Measurements from ENCODE around the gene NEK6.

Gene NEK6

DNA sequence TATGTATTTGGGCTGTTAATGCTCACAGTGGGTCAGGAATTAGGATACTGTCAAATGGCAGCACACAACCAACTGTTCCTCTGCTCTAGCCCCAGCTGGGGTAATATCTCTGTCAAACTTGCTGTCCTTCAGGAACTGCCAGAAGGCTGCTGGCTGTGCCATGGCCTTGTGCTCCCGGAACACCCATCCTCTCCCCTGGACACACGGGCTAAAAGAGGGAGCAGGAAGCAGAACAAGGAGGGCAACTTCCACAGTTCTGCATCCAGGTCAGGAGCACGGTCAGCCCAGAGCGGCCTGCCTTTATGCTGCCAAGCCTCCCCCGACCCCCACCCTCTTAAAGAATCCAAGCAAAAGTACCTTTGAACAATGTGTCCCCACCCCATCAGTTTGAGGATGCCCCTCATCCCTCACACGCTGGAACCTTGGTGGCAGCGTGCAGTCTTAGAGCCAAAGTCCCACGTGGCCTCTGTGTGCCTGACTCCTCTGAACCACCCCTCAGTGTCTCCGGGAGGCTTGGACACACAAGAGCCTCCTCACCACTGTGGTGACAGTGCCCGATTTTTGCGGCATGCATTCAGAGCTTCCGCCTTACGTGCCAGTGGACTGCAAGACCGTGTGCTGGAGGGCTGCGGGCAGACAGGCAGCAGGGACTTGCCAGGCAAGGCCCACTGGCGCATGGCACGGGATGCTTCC lies 96.7 kb downstream of the NEK6 start:
- no peak for DNase-seq (ENCODE audit: low spot score)

DNA sequence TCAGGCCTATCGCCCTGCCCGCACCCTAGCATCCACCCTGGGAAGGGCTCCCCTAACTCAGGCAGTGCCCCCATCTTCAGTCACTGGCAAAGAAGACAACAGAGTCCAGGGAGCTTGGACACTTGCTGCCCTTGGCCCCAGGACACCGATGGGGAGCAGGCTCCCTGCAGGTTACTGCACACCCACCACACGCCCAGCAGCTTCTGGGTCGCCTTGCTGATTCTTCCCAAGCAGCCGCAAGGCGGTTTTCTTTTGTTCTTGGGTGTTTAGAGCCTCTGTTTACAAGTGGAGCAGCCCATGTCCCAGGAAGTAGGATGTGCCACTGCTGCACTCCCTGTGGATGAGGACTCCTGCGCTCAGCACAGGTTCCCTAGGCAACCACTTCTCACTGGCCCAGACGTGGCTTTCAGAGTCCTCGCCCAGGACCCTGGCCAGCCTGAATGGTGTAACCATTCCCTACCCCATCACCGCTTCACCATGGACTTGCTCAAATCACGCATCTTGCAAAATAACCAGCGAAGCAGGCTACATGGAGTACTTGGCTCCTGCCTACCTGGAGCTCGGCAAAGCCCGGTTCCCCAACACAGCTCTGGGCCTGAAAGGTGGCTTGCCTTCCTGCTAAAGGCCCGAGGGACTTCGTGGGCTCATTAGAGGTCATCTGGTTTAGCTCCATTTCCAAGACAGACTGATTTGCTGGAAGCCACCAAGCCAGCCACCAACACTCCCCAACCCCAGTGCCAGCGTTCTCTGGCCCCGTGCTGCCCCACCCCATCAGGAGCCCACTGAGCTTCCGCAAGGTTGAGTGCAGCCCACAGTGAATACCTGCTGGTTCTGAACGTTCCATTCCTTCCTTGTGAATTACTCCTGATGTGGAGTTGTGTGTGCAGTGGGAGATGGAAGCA lies 97.5 kb downstream of the NEK6 start:
- DNase-seq (ENCODE audit: low spot score): no peak

DNA sequence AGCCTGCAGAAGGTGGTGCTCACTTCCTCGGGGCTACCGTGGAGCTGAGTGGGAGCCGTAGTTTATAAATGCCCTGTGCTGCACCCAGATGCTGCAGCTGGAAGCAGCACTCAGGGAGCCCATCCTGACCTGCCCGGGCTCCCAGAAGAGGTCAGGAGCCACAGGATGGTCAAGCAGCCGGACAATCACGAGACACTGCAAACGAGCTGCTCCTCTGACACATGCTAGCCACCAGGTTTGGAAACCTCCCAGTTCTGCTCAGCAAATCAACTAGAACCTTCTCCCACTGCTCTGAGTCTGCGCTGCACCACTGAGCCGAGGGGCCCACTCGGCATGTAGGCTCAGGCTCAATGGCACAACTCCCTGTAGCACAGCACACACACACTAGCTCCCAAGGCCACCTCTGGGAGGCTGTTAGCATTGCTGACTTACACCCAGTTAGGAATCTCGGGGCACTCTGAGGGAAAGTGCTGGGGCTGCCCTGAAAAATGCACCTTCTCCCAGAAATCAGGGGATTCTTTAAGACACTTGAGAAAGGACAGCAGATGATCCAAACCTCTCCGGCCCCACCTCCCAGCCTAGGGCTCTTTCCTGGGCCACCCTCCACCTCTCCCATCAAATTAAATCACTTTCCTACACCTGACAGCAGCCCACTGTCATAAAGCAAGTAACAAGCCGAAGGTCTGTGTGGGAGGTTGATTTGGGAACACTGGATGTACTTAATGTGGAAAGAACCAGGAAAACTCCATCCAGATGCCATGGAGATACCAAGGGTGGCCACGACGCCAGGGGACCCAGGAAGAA lies 98.4 kb downstream of the NEK6 start:
- DNase-seq (ENCODE audit: low spot score): no peak

DNA sequence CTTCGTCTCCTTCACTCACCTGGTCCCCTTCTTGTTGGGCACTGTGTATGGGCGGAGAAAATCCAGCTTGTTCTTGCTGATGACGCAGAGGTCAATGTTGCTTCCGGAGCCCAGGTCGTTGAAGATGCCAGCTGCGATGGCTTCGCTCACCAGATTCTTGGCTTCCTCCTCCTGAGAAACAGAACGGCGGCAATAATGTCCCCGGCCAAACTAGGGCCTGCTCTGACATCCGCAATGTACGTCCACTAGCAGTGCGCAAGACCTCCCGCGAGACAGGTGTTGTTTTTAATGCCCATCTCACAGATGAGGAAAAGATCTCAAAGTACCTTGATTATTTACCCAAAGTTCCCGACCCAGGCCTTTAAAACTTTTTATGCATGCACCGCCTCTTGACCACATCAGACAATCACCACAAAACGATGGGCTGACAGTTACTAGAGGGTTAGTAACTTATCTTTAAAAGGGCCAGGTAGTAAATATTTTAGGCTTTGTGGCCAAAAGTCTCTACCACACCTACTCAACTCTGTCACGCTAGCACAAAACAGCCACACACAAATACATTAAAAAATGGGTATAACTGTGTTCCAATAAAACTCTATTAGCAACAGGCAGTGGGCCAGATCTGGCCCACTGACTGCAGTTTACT lies 99.1 kb downstream of the NEK6 start:
- no peak for DNase-seq (ENCODE audit: low spot score)

DNA sequence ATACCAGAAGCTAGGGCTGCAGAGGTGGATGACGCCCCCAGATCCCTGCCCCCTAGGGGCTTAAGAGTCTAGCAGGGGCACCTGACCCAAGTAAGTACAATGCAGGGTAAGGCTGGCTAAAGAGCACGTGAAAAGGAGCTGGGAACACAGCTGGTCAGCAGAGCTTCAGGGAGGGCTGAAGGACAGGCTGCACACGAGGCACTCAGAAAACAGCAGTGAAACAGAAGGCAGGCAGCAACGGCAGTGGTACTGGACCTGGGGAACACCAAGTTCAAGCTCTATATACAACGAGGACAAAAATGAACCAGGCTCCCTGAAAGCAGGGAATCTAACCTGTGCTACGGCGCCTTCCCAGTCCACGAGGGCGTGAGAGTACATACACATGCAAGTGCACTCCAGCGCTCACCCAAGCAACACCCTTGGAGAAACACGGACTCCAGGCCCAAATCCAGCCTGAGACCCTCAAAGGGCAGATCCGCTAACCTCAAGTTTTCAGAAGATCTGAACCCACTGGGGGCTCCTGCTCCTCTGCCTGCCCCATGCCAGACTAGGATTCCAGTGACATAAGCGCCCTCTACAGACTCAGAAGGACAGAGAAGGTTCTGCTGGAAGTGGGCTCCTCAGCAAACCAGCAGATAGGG lies 100.1 kb downstream of the NEK6 start:
- no peak for DNase-seq (ENCODE audit: low spot score)

DNA sequence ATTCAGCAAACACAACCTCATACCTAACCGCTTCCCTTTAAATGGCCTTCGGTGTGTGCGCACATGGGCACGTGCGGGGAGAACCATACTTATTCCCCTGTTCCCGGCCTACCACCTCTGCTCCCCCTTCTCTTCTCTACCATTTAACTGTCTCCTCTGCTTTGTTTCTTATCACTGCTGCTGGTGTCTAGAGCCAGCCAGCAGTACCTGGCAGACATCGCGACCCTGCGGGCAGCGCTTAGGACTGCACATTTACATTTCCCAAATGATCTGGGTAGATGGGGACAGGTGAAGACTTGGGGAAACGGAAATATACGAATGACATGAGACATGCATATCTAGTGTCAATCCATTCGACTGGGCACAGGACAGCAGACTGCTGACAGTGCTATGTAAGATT lies 100.9 kb downstream of the NEK6 start:
- no peak for DNase-seq (ENCODE audit: low spot score)

DNA sequence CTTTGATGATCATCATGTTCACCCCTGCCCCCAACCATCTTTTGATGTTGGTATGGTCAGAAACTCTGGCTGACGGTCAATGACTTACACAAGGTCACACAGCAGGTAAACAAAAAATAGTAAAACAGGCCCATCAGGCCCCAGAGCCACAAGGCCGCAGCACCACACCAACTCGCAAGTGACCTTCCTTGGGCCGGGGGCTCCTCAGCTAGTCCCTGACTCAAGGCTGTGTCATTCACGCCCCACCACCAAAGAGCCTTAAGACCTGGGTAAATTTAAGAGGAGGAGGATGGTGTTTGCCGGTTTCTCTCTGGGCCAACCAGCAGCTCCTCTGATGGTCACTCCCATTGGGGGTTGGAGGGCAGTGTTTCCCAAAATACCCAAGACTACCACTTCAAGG lies 101.7 kb downstream of the NEK6 start:
- no peak for DNase-seq (ENCODE audit: low spot score)

DNA sequence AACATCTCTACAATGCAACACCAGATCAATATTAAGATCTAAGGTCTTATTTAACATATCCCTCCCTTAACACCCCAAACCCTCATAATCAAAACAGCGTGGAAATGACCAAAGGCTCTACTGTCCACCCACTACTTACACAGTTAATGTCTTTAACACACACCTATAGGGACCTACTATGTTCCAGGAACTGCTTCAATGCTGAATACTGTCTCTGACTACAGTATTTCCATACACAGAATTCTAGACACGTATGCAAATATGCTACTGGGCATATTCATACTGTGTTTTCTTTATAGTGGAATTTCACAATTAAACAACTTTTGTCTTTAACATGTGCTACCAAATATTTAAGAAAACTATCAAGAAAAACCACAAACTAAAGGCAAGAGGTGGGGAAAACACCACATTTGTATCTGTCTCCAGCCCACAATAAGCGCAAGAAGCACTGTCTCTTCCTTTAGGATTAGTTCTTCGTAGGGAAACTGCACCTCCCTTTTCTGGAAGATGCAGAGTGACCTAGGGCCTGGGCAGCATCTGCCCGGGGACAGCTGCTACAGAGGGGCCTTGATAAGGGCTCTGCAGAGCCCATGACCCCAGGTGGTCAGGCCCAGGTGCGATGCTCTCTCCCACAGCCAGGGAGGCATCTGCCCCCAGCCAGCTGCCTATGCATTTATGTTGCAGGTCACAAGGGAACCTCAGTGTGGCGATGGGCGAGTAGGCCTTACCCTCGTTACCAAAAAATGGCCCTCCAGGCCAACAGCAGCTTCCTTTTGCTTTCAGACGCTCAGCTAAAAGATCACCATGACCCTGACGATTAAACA lies 102.3 kb downstream of the NEK6 start:
- no peak for DNase-seq (ENCODE audit: low spot score)

DNA sequence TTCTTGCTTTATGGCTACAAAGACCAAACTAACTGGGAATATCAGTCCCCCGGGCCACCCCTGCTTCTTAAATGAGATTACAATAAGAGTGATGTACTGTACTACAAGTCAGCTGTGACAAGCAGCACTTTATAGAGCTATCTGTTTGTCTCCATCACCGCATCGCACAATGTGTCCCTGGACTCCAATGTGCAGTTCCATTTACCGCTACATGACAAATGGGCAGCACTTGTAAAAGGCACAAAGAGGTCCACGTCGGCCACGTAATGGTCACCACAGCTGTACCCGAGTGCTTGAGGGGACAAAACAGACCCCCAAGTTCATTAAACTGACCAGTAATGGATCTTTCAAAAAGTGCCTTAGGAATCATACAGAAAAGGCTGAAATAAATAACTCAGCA lies 103.4 kb downstream of the NEK6 start:
- DNase-seq (ENCODE audit: low spot score): no peak

DNA sequence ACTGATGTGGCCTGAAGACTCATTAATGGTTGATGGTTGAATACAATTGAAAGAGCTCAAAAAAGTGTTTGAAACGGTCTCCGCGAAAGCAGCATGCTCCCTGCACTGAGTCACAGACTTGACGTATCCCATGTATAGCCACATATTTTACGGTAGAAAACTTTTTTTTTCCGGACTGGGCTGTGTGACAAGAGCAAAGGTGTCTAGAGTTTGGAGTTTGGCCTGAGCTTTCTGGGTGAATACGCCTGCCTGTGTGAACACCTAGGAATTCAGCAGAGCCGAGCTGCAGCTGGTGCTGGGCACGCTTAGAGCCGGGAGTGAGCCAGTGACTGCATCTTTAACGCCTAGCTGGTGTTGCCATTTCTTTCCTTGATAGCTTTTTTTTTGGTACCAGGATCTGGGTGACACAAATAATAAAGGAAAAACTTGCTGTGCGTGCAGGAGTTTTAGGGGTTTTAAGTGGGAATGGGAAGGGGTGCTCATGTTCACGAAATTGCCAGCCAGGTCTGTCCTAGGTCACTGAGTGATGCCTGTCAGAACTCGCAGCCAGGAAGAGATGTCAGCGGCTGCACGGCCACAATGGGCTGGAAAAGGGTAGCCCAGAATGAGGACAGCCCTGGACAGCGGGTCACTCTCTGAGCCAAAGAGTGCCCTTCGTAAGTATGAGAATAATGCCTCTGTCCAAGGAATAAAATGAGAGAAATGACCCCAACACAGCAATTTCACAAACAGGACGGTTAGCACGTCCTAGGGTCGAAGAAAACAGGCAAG lies 105.8 kb downstream of the NEK6 start:
- DNase-seq (ENCODE audit: low spot score): no peak

DNA sequence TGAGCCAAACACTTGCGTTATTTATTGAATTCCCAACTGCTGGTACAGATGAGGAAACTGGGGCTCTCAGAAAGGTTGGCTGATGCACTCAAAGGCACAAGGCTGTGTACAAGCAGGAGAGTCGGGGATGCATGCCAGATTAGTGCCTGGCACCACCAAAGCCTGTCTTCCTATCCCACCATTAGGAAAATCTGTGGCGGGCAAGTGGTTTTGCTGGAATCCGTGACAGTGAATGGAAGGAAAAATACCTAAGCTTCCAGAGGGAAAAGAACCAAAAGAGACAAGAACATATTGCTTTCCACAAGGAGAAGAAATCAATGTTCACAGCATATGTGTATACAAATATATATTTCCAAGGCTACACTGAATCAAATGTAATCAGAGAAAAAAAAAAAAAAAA lies 106.4 kb downstream of the NEK6 start:
- no peak for DNase-seq (ENCODE audit: low spot score)

DNA sequence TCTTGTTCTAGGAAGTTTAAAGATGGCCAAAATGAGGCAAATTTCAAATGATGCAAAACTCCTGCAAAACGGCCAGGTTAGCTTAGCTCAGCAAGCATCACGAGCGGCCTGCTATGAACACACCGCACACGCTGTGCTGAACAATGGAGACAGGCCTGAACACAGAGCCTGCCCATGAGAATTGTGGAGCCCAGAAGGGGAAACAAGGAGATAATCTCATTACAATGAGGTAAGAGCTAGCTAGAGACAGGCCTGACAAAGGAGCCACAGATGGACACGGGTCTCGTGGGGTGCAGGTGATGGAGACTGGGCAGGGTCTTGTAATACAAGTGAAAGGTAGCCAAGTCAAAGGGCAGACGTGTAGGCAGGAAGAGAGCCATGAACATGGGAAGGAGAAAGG lies 107.3 kb downstream of the NEK6 start:
- DNase-seq (ENCODE audit: low spot score): no peak

DNA sequence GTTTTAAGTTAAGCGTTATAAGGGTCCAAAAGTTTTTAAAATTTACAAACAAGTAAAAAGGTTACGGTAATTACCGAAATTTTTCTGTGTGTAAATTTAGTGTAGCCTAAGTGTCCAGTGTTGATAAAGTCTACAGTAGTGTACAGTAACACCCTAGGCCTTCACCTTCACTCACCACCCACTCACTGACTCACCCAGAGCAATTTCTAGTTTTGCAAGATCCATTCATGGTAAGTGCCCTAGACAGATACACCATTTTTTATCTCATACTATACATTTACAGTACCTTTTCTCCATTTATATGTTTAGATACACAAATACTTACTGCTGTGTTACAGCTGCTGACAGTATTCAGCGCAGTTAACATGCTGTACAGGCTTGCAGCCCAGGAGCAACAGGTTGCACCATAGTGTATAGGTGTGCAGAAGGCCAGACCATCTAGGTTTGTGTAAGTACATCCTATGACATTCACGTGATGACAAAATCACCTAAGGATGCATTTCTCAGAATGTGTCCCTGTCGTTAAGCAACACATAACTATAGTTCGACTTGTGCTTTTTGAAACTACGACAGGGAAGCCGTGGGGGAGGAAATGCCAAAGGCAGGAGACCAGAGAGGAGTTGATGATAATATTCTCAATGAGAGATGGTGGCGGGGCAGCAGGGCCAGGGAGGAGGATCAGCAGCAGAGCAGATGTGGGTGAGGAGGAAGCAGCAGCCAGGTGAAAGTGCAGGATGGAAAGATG lies 108.9 kb downstream of the NEK6 start:
- no peak for DNase-seq (ENCODE audit: low spot score)

DNA sequence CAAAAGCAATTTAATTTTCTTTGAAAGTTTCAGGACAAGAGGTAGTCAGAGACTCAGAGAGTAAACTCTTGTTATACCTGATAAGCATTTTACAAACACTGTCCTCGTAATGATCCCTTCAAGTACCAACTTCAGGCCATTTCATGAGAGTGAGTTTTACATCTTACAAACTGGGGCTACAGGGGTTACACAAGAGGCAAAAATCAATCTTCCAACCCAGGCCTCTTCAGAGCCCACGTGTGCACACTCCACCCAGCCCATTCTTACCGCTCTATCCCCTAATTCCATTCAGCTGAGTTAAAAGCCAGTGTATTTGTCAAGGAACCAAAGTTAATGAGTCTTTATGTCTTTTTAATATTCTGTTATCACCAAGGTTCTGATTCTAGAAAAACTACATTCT lies 110.9 kb downstream of the NEK6 start:
- DNase-seq (ENCODE audit: low spot score): no peak

DNA sequence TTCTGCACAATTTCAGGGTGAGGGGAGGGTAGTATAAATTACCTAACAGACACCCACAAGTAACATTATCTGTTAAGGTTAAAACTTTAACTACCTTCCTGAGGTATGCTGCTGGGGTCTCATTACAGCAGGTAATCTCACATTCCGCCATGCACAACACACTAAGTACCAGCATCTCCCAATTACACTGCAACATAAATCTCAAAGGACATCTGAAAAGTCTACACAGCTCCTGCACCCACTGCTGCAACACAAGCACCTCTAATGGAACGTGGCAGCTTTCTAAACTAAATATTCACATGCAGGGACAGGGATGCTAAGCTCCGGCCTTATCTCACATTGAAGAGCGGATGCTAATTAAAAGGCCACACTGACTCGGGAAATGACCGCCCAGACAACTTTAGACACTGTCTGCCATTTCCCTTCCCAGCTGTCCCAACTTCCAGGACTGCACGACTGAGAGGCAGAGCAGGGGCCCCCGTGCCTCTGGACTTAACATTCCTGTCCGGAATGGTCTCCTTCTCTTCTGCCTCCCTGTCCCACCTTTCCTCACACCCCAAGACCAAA lies 111.6 kb downstream of the NEK6 start:
- no peak for DNase-seq (ENCODE audit: low spot score)

DNA sequence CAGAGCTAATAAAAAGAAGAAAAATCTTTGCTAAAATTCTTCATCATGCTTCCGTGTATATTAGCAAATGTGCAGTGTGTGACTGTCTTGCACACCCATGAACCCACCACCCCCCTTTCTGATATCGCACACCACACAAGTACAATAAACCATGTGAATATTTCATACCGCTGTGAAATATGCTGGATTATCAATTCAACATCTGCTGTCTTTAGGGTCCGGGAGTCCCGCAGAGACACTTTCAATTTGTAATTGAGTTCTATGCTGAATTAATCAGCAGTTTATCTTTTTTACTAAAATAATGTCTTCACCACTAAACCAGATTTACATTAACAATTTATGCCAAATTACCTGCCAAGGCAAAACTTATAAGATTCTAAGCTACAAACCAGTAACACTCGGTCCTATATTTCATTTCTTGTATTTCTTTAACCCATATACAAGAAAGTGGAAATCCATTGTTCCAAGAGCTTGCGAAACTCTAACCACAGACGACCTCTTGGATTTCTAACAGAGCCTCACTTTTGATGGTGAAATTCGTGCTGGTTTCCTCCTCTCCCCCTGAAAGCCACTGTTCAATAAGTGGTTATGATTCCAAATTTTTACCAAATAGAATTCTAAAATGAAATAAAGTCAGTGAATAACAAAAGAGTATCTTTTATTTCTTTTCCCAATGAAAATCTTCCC lies 113.3 kb downstream of the NEK6 start:
- DNase-seq (ENCODE audit: low spot score): no peak

DNA sequence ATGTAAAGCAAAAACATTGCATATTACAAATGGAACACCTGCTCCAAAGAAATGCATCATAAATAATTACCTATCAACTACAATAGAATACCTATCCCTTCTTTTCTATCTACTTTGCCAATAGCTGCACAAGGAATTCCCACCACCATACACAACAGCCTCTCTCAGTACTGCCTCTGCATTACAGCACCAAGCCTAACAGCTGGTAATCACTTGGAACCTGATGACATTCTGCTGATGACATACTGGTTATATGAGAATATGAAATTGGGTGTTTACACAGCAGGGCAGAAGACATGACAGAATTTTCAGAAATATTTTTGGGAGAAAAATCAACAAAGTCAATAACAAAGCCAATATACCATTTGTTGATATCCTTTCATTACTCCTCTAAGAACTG lies 114.3 kb downstream of the NEK6 start:
- no peak for DNase-seq (ENCODE audit: low spot score)

DNA sequence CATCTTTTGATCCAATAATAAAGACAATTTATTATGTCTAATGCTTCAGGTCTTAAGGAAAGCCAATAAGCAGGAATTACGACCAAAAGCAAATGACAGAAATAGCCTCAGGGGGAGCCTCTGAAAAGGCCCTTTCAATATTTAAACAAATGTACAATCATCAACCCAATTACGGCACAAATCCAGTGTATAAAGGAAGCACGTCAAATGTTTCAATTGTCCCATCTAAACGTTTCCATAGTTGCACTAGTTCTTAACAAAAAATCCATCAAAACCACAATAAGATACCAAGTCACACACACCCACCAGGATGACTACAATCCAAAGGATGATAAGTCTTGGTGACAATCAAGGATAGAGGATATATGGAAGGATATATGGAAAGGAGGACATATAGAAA lies 115.6 kb downstream of the NEK6 start:
- DNase-seq (ENCODE audit: low spot score): no peak

Measured in HuH-7 (cell line).